GM10847 (cell line): Measurements from ENCODE around the gene GRIK2.

Experiments used
- POLR2A ChIP-seq: IDR thresholded peaks from 2 replicates; pipeline ENCODE4 v1.6.1; 2011; ENCODE audit not compliant: insufficient read length; ENCODE audit errors: extremely low read depth

The GRIK2 gene

DNA sequence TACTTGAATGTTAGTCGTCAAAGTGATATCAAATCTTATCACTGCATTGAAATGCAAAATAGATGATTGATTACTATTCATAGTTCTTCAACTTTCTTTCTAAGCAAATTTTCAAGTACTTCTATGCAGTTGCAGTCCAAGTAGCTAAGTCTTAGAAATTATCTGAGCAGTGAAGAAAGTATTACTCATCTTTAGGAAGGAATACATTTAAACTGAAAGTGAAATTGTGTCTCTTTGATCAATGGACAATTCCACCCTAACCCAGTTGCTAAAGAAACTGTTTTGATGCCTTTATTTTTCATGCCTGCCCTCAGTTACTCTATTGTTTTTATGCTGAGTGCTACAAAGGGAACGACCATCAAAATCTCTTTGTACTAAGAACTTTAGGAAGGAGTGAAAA lies 337.4 kb downstream of the GRIK2 start:
- no peak for TF ChIP-seq POLR2A

DNA sequence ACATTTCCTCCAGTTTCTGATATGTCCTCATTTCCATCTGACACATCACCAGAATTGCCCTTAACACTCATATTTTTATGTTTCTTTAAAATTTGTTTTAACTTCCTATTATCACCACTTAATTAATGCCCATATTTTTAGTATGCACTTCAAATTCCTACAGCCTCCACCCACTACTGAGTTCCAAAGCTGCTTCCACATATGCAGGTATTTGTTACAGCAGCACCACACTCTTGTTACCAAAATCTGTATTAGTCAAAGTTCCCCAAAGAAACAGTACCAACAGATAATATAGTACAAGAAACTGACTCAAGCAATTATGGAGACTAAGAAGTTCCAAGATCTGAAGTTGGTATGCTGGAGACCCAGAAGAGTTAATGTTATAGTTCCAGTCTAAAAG lies 340.4 kb downstream of the GRIK2 start:
- TF ChIP-seq POLR2A = no peak

DNA sequence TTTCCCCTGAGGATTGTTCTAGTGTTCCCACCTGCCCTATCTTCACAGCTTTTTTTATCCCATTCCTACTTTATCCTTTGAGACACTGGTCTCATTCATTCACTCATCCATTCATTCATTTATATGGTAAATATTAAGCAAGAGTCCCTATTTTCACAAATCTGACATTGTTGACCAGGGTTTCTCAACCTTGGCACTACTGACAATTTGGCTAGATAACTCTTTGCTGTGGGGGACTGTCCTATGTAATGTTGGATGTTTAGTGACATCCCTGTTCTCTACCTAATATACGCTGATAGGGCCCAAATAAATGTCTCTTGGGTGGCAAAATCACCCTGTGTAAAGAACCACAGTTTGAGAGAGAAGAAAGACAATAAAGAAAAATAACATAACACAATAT lies 345.0 kb downstream of the GRIK2 start:
- TF ChIP-seq POLR2A = no peak

DNA sequence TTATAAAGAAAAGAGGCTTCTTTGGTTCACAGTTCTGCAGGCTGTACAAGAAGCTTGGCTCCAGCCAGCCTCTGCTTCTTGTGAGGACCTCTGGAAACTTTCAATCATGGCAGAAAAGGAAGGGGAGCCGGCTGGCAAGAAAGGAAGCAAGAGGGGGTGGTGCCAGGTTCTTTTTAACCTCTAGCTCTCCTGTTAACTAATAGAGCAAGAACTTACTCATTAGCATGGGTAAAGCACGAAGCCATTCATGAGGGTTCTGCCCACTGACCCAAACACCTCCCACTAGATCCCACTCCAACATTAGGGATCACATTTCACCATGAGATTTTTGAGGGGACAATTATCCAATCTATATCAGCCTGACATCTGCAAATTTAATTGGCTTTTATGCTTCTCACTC lies 347.1 kb downstream of the GRIK2 start:
- TF ChIP-seq POLR2A = no peak

DNA sequence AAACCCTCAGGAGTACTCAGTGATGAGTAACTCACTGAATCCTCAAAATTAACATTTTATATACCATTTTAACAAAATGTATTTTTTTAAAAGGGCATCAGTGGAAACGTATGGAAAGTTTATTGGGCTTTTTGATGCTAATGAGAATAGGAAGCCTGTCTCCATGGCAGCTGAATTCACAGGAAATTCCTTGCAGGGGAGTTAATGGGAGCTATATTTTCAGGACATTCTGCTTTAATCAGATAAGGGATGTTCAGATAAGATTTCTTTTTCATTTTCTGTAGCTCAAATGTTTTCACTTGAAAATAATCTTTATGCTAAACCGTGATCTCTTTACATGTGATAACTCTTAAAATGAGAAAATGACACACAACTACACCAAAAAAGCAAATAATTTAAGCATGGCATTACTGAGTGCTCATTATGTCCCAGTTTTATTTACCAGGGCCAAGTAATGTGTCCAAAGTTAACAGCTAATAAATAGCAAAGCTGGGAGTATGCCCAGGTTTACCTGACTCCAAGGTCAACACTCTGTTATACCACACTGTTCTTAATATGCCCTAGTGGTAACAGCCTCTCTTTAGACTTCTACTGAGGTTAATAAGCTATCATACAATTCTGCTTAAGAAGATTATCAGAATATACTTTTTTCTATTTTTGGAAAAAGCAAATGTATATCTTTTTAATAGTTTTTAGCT lies 348.1 kb downstream of the GRIK2 start:
- TF ChIP-seq POLR2A = no peak

DNA sequence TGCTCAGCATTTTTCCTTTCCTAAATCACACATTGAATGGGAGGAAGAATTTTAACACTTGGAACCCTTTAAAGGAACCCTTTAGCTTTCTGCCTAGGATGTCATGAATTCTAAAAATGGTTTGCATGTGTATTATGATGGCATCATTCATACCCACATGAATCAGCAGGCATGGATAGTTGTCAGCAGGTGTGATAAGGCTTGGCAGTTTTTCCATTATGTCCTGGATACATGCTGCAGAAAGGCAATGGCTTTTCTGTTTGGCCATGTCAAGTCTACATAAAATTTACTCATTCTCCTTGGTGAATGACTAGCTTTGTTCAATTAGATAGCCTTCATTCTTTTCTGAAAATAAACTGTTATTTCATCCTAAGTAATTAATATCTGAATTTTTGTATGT lies 353.7 kb downstream of the GRIK2 start:
- no peak for TF ChIP-seq POLR2A

DNA sequence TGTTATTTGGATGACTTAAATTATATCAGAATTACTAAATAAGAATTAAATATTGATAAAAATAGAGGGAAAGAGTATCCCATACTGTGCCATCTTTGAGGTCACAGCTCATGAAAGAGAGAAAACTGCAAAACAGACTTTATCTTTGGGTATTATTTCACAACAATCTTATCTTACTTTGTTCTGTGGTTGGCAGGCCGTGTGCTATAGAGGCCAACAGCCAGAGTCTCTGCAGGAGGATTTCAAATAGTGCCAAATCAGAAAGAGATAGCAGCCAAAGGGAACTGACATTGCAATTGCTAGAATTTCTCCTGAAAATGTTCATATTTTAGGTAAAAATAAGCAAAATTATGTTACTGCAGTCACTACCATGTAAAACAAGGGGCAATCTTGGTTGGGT lies 354.2 kb downstream of the GRIK2 start:
- TF ChIP-seq POLR2A = no peak

DNA sequence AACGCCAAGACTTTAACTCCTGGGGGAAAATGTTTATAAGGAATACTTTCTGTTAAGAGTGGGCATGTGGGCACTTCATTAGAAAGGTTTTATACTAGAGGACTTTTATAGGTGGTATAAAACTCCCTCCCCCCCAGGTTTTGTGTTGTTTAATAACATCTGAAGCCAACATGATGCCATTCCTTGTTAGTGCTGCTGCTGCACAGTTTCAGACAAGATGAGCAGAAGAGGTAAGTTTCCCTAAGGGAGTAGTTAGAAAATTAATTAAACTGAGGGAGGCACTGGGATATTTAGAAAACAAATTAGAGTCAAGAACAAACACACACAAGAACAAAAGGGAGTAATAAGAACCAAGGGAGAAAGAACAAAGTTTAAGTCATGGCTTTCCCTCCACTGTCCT lies 362.4 kb downstream of the GRIK2 start:
- no peak for TF ChIP-seq POLR2A

DNA sequence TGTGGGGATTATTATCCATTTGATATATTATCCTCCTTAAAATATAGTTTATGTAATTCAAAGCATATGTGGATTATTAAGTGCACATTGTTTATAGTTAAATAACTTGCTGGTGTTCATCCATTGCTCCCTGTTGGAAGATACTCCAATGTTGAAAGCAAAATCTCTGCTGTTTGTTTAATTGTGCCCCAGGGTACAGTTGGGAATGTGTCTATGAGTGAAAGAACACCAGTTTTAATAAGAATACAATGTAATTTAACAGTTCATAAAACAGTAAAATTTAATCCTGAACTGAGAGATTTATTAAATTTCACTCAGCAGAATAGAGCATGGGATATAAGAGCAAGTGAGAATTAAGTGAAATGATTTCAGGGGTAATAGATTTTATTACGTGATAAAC lies 364.9 kb downstream of the GRIK2 start:
- TF ChIP-seq POLR2A = no peak

DNA sequence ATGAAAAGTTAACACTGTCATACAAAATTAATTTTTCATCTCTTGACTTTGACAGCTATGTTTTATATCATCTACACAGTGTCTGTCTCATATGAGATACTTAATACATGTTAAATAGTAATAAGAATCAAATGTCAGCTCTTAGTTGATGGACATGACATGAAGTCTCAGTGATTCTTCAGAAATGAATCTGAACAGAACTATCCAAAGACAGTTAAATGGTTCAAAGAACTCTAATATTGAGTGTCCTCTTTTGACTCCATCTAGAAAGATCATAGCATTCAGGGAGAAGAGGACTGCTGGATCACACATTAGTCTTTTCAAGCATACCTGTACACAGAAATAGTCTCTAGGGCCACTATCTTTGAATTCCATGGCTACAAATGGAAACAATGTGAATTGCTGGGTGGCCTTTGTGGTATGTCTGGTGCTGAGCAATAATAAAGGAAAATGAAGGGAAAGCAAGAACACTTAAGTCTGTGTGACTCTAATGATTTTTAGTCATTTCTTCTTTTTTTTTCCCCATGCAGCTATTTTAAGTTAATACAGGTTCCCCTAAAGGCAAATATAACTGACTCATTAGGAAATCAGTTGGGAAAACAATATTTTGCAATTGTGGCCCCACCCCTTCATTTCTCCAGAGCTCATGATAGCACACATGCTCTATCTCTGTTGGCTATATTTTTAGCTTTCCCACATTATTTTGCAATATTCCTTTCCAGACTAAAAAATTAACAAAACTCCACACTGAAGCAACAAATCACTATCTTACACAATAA lies 367.5 kb downstream of the GRIK2 start:
- TF ChIP-seq POLR2A = no peak

DNA sequence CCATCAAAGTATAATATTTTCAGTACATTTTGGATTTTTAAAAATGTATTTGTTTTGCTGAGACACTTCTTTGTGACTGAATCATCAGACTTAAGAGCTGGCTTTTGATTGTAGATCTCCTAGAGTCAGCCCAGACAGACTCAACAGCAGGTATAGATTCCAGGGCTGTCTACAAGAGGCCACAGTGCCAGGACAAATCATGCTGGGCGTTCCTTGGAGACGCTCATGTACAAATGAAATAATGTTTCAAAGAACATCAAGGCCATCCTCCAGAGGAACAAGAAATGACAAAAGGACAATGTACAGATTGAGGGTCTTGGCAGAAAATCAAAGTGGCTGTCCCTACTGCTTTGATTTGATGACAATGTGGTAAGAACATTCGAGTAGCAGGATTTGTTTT lies 369.3 kb downstream of the GRIK2 start:
- TF ChIP-seq POLR2A = no peak

DNA sequence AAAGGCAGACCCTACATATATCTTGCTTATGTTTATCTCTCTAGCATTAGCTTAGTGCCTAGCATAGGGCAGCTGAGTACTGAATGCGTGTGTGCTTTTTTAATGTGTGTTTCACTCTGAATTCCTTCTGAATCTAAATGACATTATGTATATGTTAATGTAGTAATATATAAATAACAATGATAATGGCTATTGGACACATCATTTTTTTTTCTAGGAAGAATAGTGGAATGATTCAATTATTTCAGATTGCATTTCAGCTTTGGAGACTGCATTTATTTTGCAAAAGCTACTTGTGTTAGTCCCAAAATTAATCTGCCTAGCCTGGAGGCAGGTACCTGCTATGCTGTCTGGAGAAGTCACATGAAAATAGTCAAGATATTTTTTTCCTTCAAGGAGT lies 371.8 kb downstream of the GRIK2 start:
- TF ChIP-seq POLR2A = no peak

DNA sequence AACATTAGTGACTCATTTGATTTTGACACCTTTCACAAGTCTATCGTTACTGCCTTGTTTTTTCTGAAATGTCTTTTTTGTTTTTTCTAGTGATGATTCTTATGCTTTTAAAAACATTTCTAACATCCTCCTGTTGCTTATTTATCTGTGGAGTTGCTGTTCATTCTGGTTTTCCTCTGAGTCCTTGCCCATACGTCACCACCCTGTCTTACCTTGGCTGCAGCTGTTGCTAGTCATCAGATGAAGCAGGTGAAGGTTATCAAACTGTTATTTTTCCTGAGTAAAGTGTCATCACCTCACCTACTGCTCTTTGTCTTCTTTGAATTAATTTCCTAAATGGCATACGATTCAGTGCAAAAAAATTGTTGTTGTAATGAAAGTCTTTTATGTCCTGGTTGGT lies 376.6 kb downstream of the GRIK2 start:
- TF ChIP-seq POLR2A = no peak

DNA sequence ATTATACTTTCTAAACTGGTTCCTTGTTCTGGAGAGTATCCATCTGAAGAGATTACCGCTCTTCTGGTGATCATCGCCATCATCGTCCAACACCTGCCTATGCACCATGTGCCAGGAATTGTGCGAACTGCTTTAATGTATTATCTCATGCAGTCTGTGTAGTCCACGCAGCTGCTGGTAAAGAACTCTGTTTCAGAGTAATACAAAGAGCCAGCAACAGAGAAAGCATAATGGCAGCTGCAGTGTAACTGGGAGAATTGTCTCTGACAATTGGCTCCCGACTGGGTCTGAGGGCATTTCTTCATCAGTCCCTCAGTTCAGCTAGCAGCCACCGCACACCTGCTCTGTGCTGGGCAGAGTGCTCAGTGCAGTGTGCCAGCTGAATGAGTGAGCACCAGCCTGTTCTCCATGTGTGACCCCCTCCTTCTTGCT lies 383.4 kb downstream of the GRIK2 start:
- no peak for TF ChIP-seq POLR2A

DNA sequence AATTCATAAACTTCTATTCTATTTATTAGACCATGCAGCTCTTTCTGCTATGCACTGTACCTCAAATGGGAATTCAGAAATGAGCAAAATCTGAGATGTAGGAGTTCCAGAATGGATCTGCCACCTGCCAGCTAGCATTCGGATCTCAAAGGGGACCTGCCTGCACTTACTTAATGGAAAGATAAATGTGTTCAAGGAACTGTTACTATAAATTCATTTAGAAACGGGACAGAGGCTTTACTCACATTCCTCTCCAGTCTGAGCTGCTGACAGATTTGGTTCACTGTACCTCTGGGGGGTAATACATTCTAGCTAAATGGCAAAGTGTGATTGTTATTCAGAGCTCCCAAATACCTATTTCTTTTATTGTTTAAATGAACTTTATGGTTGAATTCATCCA lies 384.1 kb downstream of the GRIK2 start:
- TF ChIP-seq POLR2A = no peak

DNA sequence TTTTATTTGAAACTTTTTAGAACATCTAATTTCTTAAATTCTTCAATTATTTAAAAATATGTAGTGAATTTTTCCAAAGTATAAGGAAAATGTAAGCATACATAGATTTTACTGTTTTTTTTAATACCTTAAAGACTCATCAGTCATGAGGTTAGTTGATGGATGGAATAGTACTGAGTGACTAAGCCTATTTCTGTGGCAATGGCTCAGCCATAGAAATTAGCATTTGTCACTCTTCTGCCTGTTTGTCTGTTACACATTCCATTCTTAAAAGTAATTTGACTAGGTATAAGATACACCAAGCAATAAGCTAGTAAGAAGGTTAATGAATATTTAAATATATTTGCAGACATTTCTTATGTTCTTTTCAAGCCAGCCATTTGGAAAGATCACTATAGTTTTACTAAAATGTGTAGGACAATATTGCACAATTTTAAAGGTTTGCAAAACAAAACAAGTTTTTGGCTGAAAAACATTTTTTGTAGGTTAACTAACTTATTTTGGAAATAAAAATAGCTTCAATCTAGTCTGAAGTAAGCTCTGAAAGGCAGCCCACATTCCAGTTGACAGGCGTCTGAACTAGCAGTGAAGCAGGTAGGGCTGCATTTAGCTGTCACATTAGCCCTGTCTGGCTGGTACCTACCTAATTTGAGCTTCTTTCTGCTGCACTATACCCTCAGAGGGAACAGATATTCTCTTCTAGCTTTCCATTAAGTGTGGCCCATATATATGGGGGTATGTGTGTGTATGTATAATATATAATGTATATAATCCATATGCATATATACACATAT lies 385.7 kb downstream of the GRIK2 start:
- no peak for TF ChIP-seq POLR2A

DNA sequence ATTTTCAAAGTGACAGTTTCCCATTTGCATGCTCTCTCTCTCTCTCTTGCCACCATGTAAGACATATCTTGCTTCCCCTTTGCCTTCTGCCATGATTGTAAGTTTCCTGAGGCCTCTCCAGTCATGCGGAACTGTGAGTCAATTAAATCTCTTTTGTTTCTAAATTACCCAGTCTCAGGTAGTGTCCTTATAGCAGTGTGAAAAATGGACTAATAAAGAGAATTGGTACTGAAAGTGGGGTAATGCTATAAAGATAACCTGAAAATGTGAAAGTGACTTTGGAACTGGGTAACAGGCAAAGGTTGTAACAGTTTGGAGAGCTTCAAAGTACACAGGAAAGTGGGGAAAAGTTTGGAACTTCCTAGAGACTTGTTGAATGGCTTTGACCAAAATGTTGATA lies 389.8 kb downstream of the GRIK2 start:
- TF ChIP-seq POLR2A = no peak

DNA sequence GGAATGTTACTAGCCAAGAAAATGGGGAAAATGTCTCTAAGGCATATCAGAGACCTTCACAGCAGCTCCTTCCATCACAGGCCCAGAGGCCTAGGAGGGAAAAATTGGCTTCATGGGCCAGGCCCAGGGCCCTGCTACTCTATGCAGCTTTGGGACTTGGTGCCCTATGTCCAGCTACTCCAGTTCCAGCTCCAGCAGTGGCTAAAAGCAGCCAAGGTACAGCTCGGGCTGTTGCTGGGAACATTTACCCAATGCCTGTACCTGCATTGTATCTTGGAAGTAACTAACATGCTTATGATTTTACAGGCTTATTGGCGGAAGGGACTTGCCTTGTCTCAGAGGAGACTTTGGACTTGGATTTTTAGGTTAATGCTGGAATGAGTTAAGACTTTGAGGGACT lies 390.6 kb downstream of the GRIK2 start:
- TF ChIP-seq POLR2A = no peak
